Breast epithelium (tissue), 3 donors: ENCODE results near the gene NRROS.

ENCODE experiments used
- POLR2A ChIP-seq: fragments of 450-650 bp; IDR thresholded peaks from one replicate; pipeline ENCODE4 v1.6.1; 2016; ENCODE audit warnings: antibody characterized with exemption, mild to moderate bottlenecking, moderate library complexity
- TF ChIP-seq, protein P1 (sequence below), 3 donors: fragments of 450-650 bp; IDR thresholded peaks; one replicate each; pipeline ENCODE4 v1.5.1; 2016 to 2017; ENCODE audit warnings: antibody characterized with exemption in 3 of 3, mild to moderate bottlenecking in 3 of 3, moderate library complexity in 3 of 3

DNA sequence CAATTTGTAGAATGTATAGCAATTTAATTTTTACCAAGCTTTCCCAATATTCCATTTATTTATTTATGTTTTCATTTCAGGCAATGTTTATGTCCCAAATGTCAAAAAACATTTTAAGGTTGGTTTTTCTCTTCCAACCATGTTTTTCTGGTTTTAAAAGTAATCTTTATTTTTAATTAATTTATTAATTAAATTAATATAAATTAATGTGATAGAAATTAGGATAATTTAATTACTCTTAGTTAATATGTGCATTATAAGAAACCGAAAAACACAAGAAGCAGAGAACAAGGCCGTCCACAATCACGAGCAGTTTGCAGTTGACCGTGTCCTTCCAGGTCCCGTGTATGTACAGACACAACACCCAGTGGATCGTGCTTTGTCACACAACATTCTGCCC, 36.8 kb upstream of the NRROS start:
- TF ChIP-seq POLR2A = no peak
- TF ChIP-seq, protein P1, sequence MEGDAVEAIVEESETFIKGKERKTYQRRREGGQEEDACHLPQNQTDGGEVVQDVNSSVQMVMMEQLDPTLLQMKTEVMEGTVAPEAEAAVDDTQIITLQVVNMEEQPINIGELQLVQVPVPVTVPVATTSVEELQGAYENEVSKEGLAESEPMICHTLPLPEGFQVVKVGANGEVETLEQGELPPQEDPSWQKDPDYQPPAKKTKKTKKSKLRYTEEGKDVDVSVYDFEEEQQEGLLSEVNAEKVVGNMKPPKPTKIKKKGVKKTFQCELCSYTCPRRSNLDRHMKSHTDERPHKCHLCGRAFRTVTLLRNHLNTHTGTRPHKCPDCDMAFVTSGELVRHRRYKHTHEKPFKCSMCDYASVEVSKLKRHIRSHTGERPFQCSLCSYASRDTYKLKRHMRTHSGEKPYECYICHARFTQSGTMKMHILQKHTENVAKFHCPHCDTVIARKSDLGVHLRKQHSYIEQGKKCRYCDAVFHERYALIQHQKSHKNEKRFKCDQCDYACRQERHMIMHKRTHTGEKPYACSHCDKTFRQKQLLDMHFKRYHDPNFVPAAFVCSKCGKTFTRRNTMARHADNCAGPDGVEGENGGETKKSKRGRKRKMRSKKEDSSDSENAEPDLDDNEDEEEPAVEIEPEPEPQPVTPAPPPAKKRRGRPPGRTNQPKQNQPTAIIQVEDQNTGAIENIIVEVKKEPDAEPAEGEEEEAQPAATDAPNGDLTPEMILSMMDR (IDR thresholded peaks at IDR 0.05) = no peak
